ENCODE data around the gene SMIM24.

The SMIM24 gene

GRCh38 chr19:3494051-3494450, 13.7 kb upstream of the SMIM24 start:
- Histone ChIP-seq H3K9me3 (ENCODE audit: control insufficient read depth, low read length) (no peaks in the 10 kb centered on the region), H3K27ac (ENCODE audit: low read depth, low read length, severe bottlenecking) (no peak overlapping the region), H3K4me3 (ENCODE audit: extremely low read depth, insufficient read depth, low read length, poor library complexity, severe bottlenecking) (no peak overlapping the region), H3K36me3 (ENCODE audit: control insufficient read depth, insufficient read depth, low read length) (peaks cover 62% of the 10 kb centered on the region), H3K4me1 (ENCODE audit: control insufficient read depth, insufficient read depth, low read length, poor library complexity, severe bottlenecking) (no peaks in the 10 kb centered on the region)
- 87 to 88% methylated on average over 11 to 13 of the region's 15 CpGs for WGBS, 2 experiments (ENCODE audit: insufficient coverage in 2 of 2)

GRCh38 chr19:3493651-3494050, 13.3 kb upstream of the SMIM24 start:
- peaks cover 61% of the 10 kb centered on the region for H3K36me3 ChIP-seq (ENCODE audit: control insufficient read depth, insufficient read depth, low read length)
- 92 to 95% methylated on average over 4 to 14 of the region's 14 CpGs for WGBS, 2 experiments (ENCODE audit: insufficient coverage in 2 of 2)
- H3K27ac ChIP-seq (ENCODE audit: low read depth, low read length, severe bottlenecking): no peak overlapping the region

GRCh38 chr19:3492919-3493318, 12.6 kb upstream of the SMIM24 start:
- H3K4me1 ChIP-seq (ENCODE audit: control insufficient read depth, insufficient read depth, low read length, poor library complexity, severe bottlenecking): no peaks in the 10 kb centered on the region
- 96 to 100% methylated on average over 13 of the region's 16 CpGs for WGBS, 2 experiments (ENCODE audit: insufficient coverage in 2 of 2)
- no peaks in the 10 kb centered on the region for H3K9me3 ChIP-seq (ENCODE audit: control insufficient read depth, low read length)

More at GRCh38 chr19:3493651-3494050, 13.3 kb upstream of the SMIM24 start:
- H3K4me1 ChIP-seq (ENCODE audit: control insufficient read depth, insufficient read depth, low read length, poor library complexity, severe bottlenecking): no peaks in the 10 kb centered on the region
- H3K9me3 ChIP-seq (ENCODE audit: control insufficient read depth, low read length): no peaks in the 10 kb centered on the region
- no peak overlapping the region for H3K4me3 ChIP-seq (ENCODE audit: extremely low read depth, insufficient read depth, low read length, poor library complexity, severe bottlenecking)

GRCh38 chr19:3492131-3492839, 12.0 kb upstream of the SMIM24 start:
- peaks cover 55% of the 10 kb centered on the region for H3K36me3 ChIP-seq (ENCODE audit: control insufficient read depth, insufficient read depth, low read length)
- H3K27ac ChIP-seq (ENCODE audit: low read depth, low read length, severe bottlenecking): no peak overlapping the region
- no peaks in the 10 kb centered on the region for H3K4me1 ChIP-seq (ENCODE audit: control insufficient read depth, insufficient read depth, low read length, poor library complexity, severe bottlenecking)
- WGBS, 2 experiments (ENCODE audit: insufficient coverage in 2 of 2): 94 to 96% methylated on average over 40 of the region's 45 CpGs
- H3K4me3 ChIP-seq (ENCODE audit: extremely low read depth, insufficient read depth, low read length, poor library complexity, severe bottlenecking): no peak overlapping the region
- H3K9me3 ChIP-seq (ENCODE audit: control insufficient read depth, low read length): no peaks in the 10 kb centered on the region

More at GRCh38 chr19:3492919-3493318, 12.6 kb upstream of the SMIM24 start:
- no peak overlapping the region for H3K4me3 ChIP-seq (ENCODE audit: extremely low read depth, insufficient read depth, low read length, poor library complexity, severe bottlenecking)
- H3K27ac ChIP-seq (ENCODE audit: low read depth, low read length, severe bottlenecking): no peak overlapping the region
- peaks cover 61% of the 10 kb centered on the region for H3K36me3 ChIP-seq (ENCODE audit: control insufficient read depth, insufficient read depth, low read length)

DNA sequence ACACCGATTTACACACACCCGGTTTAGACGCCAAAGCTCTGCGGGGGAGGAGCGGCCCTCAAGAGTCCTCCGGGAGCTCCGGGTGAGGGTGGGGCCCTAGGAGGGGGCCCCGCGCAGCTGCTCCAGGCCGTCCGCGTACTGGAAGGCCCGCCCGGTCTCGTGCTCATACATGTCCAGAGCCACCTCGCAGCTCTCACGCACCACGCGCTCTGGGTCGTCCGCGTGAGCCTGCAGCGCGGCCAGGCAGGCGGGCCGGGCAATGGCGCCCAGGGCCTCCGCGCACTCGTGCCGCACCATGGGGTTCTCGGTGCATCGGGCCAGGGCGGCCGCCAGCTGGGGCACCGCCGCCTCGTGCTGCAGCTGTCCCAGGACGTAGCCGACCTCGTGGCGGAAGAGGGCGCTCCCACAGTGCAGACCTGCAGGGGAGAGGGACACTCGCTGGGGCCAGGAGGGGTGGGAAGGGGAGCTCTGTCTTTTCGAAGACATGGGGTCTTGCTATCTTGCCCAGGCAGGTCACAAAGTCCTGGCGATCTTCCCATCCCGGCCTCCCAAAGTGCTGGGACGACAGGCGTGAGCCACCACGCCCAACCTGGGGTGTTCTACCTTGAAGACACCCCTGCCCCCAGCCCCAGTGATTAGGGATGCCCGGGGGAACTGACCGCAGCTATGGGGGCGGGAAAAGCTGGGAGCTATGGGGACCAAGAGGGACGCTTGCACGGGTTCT, 11.2 kb upstream of the SMIM24 start:
- Histone ChIP-seq H3K9me3 (ENCODE audit: control insufficient read depth, low read length) (no peaks in the 10 kb centered on the region), H3K36me3 (ENCODE audit: control insufficient read depth, insufficient read depth, low read length) (peaks cover 49% of the 10 kb centered on the region), H3K4me3 (ENCODE audit: extremely low read depth, insufficient read depth, low read length, poor library complexity, severe bottlenecking) (no peak overlapping the region), H3K4me1 (ENCODE audit: control insufficient read depth, insufficient read depth, low read length, poor library complexity, severe bottlenecking) (no peaks in the 10 kb centered on the region), H3K27ac (ENCODE audit: low read depth, low read length, severe bottlenecking) (no peak overlapping the region)
- WGBS, 2 experiments (ENCODE audit: insufficient coverage in 2 of 2): 97 to 98% methylated on average over 37 to 51 of the region's 55 CpGs

DNA sequence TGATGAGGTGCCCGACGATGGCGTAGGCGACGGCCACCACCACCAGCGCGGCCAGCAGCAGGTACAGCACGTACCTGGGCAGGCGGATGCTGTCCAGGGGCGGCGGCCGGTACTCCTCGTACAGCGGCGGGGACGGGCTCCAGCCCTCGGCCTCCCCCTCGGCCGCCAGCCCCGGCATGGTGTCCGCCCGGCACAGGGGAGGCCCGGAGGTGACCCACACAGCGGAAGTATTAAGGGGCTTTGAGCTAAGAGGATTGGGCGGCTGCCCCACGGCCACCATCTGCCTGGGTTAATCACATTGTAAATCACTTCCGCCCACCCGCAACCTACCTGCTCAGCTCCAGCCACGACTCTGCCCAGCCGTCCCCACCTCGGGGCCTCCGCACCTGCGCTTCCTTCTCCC, 2.9 kb upstream of the SMIM24 start, which contains the start of gene SMIM44:
SMIM44 (minus strand) TSS at position 216 of the 403 bp plus-strand sequence; CDS start at position 178, 38 bp downstream.
- 92 to 96% methylated on average over 22 to 27 of the region's 33 CpGs for WGBS, 2 experiments (ENCODE audit: insufficient coverage in 2 of 2)
- H3K4me3 ChIP-seq (ENCODE audit: extremely low read depth, insufficient read depth, low read length, poor library complexity, severe bottlenecking): no peak within 1 kb of the TSS
- H3K36me3 ChIP-seq (ENCODE audit: control insufficient read depth, insufficient read depth, low read length): peaks cover 4% of the 10 kb centered on the region
- no peak within 1 kb of the TSS for H3K27ac ChIP-seq (ENCODE audit: low read depth, low read length, severe bottlenecking)
- no peaks in the 10 kb centered on the region for H3K4me1 ChIP-seq (ENCODE audit: control insufficient read depth, insufficient read depth, low read length, poor library complexity, severe bottlenecking)
- H3K9me3 ChIP-seq (ENCODE audit: control insufficient read depth, low read length): no peaks in the 10 kb centered on the region

DNA sequence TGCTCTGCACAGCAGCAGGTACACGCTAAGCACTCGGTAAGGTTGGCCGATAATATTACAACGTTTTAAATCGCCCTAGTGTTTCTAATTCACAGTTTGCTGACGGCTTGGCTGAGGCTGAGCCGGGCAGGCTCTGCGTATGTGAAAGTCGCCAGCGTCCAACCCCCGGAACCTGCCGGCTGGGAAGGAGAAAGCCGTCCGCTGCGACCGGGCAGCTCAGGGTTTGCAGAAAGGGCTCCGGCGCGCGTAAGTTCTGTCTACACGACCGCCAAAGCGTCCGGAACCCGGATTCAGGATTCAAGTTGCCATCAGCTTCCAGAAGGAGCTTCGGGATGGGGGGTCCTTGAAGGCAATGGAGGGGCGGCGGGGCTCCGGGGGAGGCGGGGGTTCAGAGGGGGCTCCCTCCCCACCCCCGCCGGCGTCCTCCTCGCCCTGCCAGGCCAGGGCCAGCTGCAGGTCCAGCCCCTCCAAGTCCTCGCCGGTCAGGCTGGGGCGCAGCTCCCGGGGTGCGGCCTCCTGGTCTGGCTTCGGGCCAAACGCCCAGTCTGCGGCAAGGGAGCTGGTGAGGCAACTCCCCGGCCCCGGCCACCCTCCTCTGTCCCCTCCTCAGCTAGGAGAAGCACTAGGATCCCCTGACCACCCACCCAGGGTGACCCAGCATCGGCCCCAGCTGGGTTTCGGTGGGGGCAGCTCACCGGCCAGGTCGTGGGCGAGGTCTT, 2.3 kb upstream of the SMIM24 start:
- Histone ChIP-seq H3K4me1 (ENCODE audit: control insufficient read depth, insufficient read depth, low read length, poor library complexity, severe bottlenecking) (no peaks in the 10 kb centered on the region), H3K9me3 (ENCODE audit: control insufficient read depth, low read length) (no peaks in the 10 kb centered on the region), H3K4me3 (ENCODE audit: extremely low read depth, insufficient read depth, low read length, poor library complexity, severe bottlenecking) (no peak overlapping the region), H3K27ac (ENCODE audit: low read depth, low read length, severe bottlenecking) (no peak overlapping the region), H3K36me3 (ENCODE audit: control insufficient read depth, insufficient read depth, low read length) (no peaks in the 10 kb centered on the region)
- WGBS, 2 experiments (ENCODE audit: insufficient coverage in 2 of 2): 92% methylated on average over 37 to 44 of the region's 49 CpGs

DNA sequence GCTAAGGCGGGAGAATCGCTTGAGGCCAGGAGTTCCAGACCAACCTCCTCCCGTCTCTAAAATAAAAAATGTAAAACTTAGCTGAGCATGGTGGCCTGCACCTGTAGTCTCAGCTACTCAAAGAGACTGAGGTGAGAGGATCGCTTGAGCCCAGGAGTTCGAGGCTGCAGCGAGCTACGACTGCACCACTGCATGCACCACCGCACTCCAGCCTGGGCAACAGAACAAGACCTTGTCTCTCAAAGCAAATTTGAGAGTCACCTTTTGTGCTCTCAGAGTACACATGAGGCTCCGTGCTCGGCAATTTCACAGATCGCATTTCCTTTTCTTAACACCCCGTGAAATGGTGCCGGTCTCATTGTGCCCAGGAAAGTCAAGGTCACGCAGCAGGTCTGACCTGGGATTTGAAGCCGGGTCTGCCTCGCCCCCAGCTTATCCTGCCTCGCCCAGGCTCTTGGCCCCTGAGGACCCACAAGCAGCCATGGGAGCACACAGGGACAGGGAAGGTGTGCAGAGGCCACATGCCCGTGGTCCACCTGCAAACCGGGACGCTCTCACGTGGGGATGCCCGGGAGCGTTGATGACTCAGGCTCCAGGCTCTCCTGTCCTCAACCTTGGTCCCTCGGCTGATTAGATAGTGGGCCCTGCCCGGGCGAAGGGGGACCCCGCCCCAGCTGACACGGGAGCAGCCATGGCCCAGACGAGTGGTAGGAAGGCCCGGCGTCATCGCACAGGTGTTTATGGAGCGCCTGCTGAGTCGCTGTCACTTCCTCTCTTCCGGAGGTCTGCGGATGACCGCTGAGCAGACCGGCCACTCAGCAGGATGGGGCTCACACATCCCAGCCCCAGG, 1.1 kb upstream of the SMIM24 start:
- Histone ChIP-seq H3K27ac (ENCODE audit: low read depth, low read length, severe bottlenecking) (no peak overlapping the region), H3K36me3 (ENCODE audit: control insufficient read depth, insufficient read depth, low read length) (no peaks in the 10 kb centered on the region), H3K4me3 (ENCODE audit: extremely low read depth, insufficient read depth, low read length, poor library complexity, severe bottlenecking) (no peak overlapping the region), H3K4me1 (ENCODE audit: control insufficient read depth, insufficient read depth, low read length, poor library complexity, severe bottlenecking) (no peaks in the 10 kb centered on the region), H3K9me3 (ENCODE audit: control insufficient read depth, low read length) (no peaks in the 10 kb centered on the region)
- 64 to 68% methylated on average over 36 to 38 of the region's 38 CpGs for WGBS, 2 experiments (ENCODE audit: insufficient coverage in 2 of 2)

DNA sequence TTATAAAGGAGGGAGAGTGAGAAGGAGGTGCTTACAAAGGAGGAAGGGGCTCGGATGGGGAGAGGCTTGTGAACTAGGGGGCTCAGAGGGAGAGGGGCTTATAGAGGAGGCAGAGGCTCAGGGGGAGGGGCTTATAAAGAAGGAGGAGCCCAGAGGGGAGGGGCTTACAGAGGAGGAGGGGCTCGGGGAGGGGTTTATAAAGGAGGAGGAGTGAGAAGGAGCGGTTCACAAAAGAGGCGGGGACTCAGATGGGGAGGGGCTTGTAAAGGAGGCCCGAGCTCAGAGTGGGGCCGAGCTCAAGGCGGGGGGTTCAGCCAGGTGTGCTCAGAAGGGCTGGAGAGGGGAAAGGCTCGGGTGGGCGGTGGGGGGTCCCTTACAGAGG, 500 bp downstream of the SMIM24 start:
- Histone ChIP-seq H3K4me1 (ENCODE audit: control insufficient read depth, insufficient read depth, low read length, poor library complexity, severe bottlenecking) (no peaks in the 10 kb centered on the region), H3K9me3 (ENCODE audit: control insufficient read depth, low read length) (no peaks in the 10 kb centered on the region), H3K4me3 (ENCODE audit: extremely low read depth, insufficient read depth, low read length, poor library complexity, severe bottlenecking) (no peak overlapping the region), H3K27ac (ENCODE audit: low read depth, low read length, severe bottlenecking) (no peak overlapping the region), H3K36me3 (ENCODE audit: control insufficient read depth, insufficient read depth, low read length) (no peaks in the 10 kb centered on the region)
- 85 to 86% methylated on average over 7 of the region's 9 CpGs for WGBS, 2 experiments (ENCODE audit: insufficient coverage in 2 of 2)

GRCh38 chr19:3479177-3479833, 1.0 kb downstream of the SMIM24 start:
- H3K4me3 ChIP-seq (ENCODE audit: extremely low read depth, insufficient read depth, low read length, poor library complexity, severe bottlenecking): no peak overlapping the region
- no peaks in the 10 kb centered on the region for H3K36me3 ChIP-seq (ENCODE audit: control insufficient read depth, insufficient read depth, low read length)
- 69 to 73% methylated on average over 7 of the region's 7 CpGs for WGBS, 2 experiments (ENCODE audit: insufficient coverage in 2 of 2)
- no peaks in the 10 kb centered on the region for H3K9me3 ChIP-seq (ENCODE audit: control insufficient read depth, low read length)
- no peaks in the 10 kb centered on the region for H3K4me1 ChIP-seq (ENCODE audit: control insufficient read depth, insufficient read depth, low read length, poor library complexity, severe bottlenecking)
- no peak overlapping the region for H3K27ac ChIP-seq (ENCODE audit: low read depth, low read length, severe bottlenecking)
